SK-MEL-5 (cell line): ENCODE results near the gene COL20A1. TPM values are rescaled to one million over a fixed set of nuclear protein-coding genes. Genes with fewer than 3 reads are reported as not detected.
A peak's percentile ranks its signal among the peaks of the same experiment; 100 is the strongest.

Experiments
- DNase-seq: peaks from one replicate; pipeline ENCODE4 v3.0.0-alpha.2; 2016; ENCODE audit warnings: low read depth, low spot score
- in situ Hi-C: cut with HindIII; loops from 2 replicates; pipeline ENCODE4 v1.10.0; 2016; ENCODE audit warnings: low sequenced_read_pairs, high pct_unique_total_duplicates, low pct_unique_long_range_greater_than_20kb
- total RNA-seq: library from RNA; depleted of rRNA; stranded (reverse); fragments of >200 nt; shearing (Covaris generic); gene quantifications from 2 replicates; pipeline ENCODE4 v1.2.3, GENCODE V29; 2014

The COL20A1 gene
- total RNA-seq, 1 experiment from 2014 or later: not detected

DNA sequence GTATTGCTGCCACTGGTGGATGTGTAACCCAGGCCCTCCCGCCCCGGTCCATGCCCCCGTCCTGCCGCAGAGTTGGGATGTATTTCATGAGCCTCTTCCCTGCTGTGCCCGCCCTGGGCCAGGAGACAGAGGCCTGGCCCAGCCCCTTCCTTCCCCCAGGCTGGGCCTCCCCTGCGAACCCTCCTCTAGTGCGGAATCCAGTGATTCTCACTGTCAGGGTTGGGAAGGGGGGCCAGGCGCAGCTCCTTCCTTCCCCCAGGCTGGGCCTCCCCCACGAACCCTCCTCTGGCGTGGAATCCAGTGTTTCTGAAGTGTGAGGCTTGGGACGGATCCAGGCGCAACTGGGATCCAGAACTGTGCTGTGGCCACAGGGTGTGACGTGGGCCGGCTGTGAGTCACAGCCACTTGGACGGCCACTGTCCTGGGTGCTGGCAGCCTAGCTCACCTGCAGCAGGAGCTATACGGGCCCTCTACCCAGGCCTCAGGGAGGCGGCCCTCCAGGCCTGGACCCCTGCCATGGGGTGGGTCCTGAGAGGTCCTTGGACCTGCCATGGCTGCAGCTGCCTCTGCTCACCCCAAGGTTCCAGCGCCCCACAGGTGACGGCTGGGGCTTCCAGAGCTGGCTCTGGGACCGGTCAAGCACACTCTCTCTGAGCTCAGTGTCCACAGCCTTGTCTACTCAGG, 28.3 kb downstream of the COL20A1 start:
- DNase-seq: no peak
- in situ Hi-C loops: no loop called here

- in situ Hi-C loops: no loop called here
- DNase-seq: no peak
These were observed 29.4 kb downstream of the COL20A1 start for GRCh38 chr20:63322146-63322932.

DNA sequence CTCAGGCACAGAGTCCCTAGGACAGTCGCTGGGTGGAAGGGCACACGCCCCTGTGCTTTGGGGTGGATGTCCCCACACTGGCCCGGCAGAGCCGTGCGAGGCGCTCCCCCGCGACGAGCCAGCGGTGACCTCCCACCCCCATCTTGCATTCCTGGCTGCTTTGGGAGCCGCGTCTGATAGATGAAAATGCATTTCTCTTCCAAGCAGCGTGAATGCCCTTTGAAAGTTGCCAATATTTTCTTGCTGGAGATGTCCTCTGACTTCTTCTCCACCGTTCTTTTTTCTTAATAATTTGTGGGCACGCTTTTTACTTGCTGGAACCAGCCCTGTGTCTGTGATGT, 29.9 kb downstream of the COL20A1 start:
- no peak for DNase-seq
- in situ Hi-C loops: no loop called here

DNA sequence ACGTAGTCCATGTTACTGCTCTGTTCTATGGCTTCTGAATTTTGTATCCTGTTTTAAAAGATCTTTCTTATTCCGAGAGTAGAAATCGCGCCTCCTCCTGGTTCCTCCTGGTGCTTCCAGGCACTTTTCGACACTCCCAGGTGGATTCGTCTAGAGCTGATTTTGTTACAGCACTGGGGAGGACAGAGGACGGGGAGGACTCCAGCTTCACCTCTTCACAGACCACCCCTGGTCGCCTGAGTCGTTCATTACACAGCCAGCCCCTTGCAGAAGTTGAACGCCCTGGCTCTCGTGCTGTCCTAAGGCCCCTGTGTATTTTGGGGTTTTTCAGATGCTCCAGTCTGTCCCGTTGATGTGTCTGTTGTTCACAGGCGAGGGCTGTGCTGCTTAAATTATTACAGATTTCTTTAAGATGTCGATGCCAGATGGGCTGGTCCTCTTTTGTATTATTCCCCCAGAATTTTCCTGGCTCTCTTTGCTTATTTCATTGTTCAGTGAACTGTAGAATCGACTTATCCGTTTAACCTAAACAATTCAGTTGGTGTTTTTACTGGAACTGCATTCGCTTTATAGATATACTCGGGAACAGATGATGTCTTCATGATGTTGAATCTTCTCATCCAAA, 30.5 kb downstream of the COL20A1 start:
- DNase-seq: peak; percentile 46
- in situ Hi-C loops: no loop called here

- no peak for DNase-seq
- in situ Hi-C loops: no loop called here
These were observed 32.1 kb downstream of the COL20A1 start for GRCh38 chr20:63325021-63325471.

DNA sequence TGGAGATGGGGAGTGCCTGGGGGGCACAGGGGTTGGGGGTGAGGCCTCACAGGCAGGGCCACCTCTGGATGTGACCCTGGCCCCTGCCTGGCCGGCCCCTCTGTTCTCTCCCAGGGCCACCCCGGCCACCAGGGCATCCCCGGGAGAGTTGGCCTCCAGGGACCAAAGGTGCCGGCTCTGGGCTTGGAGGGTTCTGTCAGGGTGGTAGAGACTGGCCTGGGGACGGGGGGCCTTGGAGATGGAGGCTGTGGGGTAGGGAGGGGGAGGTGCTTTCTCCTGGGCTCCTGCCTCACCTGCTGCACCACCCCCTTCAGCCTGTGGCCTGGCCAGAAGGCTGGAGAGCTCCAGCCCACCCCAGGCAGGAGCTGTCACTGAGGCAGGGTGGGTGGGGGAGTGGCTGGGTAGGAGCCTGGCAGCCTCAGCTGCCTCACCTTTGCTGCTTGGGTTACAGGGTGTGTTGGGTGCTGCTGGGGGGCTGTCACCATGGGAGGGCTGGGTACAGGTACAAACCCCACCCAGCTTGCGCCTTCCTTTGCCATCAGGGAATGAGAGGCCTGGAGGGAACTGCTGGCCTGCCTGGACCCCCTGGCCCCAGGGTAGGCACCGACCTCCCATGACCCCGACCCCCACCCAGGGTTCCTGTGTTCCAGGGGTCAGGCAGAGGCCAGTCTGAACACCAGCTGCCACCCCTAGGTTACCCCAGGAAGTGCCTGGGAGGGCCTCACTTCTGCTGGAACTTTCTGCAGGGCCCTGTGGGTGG, 32.7 kb downstream of the COL20A1 start:
- no peak for DNase-seq
- in situ Hi-C loops: no loop called here

DNA sequence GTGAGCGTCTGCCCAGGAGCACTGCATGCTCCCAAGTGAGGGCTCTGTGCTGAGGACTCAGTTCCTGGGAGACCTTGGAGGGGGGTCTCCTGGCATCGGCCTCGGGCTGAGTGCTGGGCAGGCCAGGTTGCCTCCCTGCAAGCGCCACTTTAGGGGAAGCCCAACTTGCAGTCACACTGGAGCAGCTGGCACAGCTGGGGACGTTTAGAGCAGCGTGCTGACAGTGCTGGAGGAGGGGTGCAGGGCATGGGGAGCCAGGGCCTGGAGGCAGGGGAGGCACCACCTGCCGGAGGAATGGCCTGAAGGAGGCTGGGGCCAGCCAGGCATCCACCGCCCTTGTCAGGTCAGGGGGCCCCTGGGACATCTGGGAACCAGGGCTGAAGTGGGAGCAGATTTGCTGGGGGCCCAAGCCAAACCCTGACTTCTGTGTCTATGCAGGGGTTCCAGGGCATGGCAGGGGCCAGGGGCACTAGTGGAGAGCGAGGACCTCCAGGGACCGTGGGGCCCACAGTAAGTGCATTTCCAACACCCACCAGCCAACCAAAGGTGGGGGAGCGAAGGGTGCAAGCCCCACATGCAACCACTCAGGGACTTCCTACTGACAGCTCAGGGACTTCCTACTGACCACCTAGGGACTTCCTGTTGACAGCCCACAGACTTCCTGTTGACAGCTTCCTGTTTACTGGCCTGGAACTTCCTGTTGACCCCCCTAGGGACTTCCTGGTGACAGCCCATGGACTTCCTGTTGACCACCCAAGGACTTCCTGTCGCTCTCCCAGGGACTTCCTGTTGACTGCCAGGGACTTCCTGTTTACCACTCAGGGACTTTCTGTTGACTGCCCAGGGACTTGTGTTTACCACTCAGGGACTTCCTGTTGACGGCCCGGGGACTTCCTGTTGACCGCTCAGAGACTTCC, 33.6 kb downstream of the COL20A1 start:
- no peak for DNase-seq
- in situ Hi-C loops: no loop called here

DNA sequence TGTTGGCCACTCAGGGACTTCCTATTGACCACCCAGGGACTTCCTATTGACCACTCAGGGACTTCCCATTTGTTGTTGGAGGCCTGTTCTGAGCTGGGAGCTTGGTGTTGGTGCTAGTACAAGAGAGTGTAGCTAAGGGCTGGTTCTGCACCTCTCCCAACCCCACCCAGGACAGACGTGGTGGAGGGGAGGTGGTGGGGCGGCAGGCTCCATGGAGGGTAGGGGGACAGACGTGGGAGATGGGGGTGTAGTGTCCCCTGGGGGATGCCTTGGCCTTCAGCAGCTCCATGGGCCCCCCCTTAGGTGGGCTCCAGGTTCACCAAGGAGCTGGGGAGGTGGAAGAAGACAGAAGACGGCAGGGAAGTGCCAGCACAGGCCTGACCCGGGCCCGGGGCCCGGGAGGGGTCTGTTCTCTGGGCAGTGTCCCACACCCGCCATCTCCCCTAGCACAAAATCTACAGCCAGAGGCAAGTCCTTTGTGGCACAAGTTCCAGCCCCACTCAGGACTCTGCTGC, 34.3 kb downstream of the COL20A1 start:
- in situ Hi-C loops: no loop called here
- no peak for DNase-seq

GRCh38 chr20:63328026-63328700, 35.2 kb downstream of the COL20A1 start:
- DNase-seq: no peak
- in situ Hi-C loops: no loop called here

DNA sequence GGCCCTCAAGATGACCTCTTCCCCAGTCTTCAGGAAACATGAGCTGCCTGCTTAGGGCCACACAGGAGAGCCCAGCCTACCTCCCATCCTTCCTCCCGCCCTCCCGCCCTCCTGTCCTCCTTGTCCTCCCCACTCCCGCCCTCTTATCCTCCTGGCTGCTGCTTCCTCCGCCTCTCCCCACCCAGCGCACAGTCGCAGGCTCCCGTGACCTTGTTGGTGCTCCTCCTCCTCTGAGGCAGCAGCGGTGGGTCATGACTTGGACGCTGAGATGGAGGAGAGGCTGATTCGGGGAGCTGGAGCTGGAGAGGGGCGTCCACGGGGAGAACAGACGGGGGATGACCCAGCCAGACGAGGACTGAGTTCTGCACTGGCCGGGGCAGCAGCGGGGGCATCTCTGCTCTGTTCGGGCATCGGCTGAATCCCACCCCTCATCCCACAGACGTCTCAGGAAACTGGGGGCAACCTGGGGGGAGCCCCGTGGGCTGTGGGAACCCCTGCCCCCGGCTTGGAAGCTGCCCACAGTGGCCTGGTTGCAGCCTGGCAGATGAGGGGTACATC, 35.8 kb downstream of the COL20A1 start:
- no peak for DNase-seq
- in situ Hi-C loops: no loop called here

DNA sequence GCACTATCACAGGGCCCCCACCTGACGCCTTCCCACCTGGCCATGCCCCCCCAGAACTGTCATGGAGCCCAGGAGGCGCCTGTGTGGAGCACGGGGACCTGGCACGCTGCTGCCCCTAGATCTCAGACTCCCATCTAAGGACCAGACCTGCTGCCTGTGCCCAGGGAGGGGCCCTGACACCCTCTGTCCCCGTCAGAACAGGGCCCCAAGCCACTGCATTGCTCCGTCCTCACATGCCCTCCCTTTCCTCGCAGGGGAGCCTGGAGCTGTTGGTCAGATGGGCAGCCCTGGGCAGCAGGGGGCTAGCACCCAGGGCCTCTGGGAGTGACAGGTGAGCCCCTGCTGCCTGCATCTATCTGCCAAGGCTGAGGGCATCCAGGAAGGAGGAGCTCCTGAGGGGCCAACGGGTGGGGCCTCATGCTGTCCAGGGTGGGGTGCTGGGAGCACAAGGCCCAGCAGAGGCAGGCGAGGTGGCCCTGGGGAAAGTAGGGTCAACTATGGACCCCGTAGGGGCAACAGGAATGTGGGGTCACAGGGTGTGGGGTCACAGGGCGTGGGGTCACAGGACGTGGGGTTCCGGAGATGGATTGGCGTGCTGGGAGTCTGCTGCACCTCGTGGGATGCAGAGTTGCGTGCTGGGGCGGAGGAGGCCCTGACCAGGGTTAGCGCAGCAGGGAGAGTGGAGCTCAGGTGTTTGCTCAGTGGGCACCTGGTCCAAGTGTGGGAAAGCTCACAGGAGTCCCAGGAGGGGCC, 36.5 kb downstream of the COL20A1 start:
- in situ Hi-C loops: no loop called here
- no peak for DNase-seq

DNA sequence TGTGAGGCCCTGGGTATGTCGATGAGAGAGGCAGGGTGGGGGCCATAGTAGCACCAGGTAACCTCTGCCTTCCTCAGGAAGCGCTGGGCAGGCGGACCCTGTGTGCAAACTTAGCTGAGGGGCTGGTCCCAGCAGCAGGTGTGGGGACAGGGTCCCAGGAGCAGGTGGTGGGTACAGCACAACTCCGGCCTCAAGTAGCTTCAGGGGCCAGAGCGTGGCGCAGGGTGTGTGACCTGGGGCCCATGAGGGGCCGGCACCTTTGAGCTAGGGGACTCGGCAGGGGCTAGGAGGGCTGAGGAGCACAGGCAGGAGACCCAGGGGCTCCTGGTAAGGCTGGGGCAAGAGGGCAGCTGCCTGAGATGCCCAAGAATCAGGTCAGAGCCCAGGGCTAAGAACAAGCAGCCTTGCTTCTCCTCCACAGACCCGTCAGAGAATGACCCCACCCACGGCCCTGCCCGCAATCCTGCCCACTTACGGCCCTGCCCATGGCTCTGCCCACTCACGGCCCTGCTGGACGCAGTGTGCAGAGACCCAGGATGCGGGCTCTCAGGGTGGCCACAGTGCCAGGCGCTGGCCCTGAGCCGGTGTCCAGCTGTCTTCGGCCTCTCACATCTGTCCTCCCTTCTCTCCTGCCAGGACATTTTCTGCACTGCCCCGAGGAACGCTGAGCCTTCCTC, 37.2 kb downstream of the COL20A1 start:
- in situ Hi-C loops: no loop called here
- no peak for DNase-seq

DNA sequence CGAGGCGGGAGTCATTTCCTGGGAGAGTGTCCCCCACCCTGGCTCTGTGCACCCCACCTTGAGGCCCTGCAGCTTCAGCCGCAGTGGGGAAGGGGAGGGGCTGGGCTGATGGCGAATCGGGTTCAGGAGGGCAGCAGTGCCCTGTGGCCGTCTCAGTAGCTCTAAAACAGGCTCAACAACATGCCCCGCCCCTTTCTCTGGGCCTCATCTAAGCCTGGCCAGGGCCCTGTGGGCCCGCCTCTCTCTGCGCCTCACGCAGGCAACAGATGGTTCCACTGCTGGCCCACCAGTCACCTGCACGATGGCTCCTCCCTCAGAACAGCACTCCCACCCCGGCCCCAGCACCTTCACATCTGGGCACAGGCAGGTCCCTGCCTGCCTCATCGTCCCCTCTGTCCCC, 38.0 kb downstream of the COL20A1 start:
- in situ Hi-C loops: no loop called here
- no peak for DNase-seq

- no peak for DNase-seq
- in situ Hi-C loops: no loop called here
These were observed 38.9 kb downstream of the COL20A1 start for GRCh38 chr20:63331741-63332400.
